B cell (primary cell): ENCODE measurements around the gene CSMD2. TPM values are rescaled to one million over a fixed set of nuclear protein-coding genes. Genes with fewer than 3 reads are reported as not detected.

Source experiments
- ATAC-seq: fragments of 200-7000 bp; cut with Tn5 transposase; one replicate; pipeline ENCODE4 v1.10.0; 2021; ENCODE audit warnings: low read depth, mild to moderate bottlenecking, moderate number of reproducible peaks, moderate library complexity
- CTCF ChIA-PET: fragments of 350-600 bp; sonication (Branson Sonifier 250); formaldehyde crosslinking; loops from one replicate; lab custom pipeline; 2021; ENCODE audit warnings: antibody characterized with exemption, inconsistent platforms; lab: Charles Lee
- POLR2A ChIA-PET: fragments of 350-600 bp; sonication (Branson Sonifier 250); formaldehyde crosslinking; loops from one replicate; lab custom pipeline; 2021; ENCODE audit warnings: antibody characterized with exemption; lab: Charles Lee
- DNase-seq: peaks from one replicate; pipeline ENCODE4 v3.0.0; 2013
- H2AFZ ChIP-seq: 2 replicates; pipeline ENCODE4 v1.6.1; 2012; ENCODE audit warnings: mild to moderate bottlenecking, low read depth, low read length; ENCODE audit not compliant: insufficient read depth, poor library complexity, severe bottlenecking
- H3K27ac ChIP-seq, 2 donors: 1 replicate in 1 of 2; 2 replicates in 1 of 2; pipeline ENCODE4 v1.5.1; 2012 to 2013; ENCODE audit warnings: low read length in 2 of 2, mild to moderate bottlenecking in 2 of 2, moderate library complexity in 1 of 2
- H3K27me3 ChIP-seq, 4 experiments: fragments of 200-600 bp in 1 of 4; sonication (generic) in 1 of 4; replicated peaks in 1 of 4; 1 replicate in 2 of 4; 2 replicates in 2 of 4; pipeline versions ENCODE4 v1.6.1 to v1.7.0; 2013 to 2016; ENCODE audit warnings: low read length in 3 of 4, mild to moderate bottlenecking in 2 of 4, mixed read lengths in 1 of 4, moderate library complexity in 1 of 4; ENCODE audit not compliant: insufficient read depth in 4 of 4, control insufficient read depth in 3 of 4; ENCODE audit errors: control extremely low read depth in 1 of 4
- H3K36me3 ChIP-seq, 2 experiments: replicated peaks in 1 of 2; 1 replicate in 1 of 2; 2 replicates in 1 of 2; pipeline versions ENCODE4 v1.6.1 to v1.7.1; 2013; ENCODE audit warnings: low read length in 1 of 2; ENCODE audit not compliant: insufficient read depth in 2 of 2, control insufficient read depth in 1 of 2; ENCODE audit errors: control extremely low read depth in 1 of 2, extremely low read depth in 1 of 2
- H3K4me1 ChIP-seq, 2 donors: fragments of 200-600 bp in 1 of 2; sonication (generic) in 1 of 2; 1 replicate in 1 of 2; 2 replicates in 1 of 2; pipeline versions ENCODE4 v1.5.1 to v1.6.1; 2013 to 2017; ENCODE audit warnings: low read length in 2 of 2; ENCODE audit not compliant: control insufficient read depth in 2 of 2, insufficient read depth in 2 of 2
- H3K4me2 ChIP-seq: replicated peaks from 2 replicates; pipeline ENCODE3; 2012; ENCODE audit warnings: mild to moderate bottlenecking, low read depth, low read length; ENCODE audit not compliant: poor library complexity, severe bottlenecking
- H3K4me3 ChIP-seq, 5 experiments: fragments of 200-600 bp in 1 of 5; sonication (generic) in 1 of 5; 1 replicate in 3 of 5; 2 replicates in 2 of 5; pipeline versions ENCODE4 v1.5.1 to v1.7.0; 2011 to 2016; ENCODE audit warnings: low read length in 4 of 5, mild to moderate bottlenecking in 4 of 5, low read depth in 2 of 5, control low read depth in 1 of 5, moderate library complexity in 1 of 5; ENCODE audit not compliant: insufficient read depth in 1 of 5; ENCODE audit errors: control extremely low read depth in 1 of 5, extremely low read depth in 1 of 5
- H3K79me2 ChIP-seq: fragments of 200-600 bp; sonication (generic); one replicate; pipeline ENCODE4 v1.6.0; 2016; ENCODE audit warnings: low read length; ENCODE audit not compliant: control insufficient read depth, insufficient read depth
- H3K9ac ChIP-seq: fragments of 200-600 bp; sonication (generic); 2 replicates; pipeline ENCODE4 v1.6.1; 2017; ENCODE audit warnings: mild to moderate bottlenecking, low read length, moderate library complexity
- H3K9me3 ChIP-seq, 3 donors: one replicate each; pipeline versions ENCODE4 v1.6.1 to v1.7.1; 2013; ENCODE audit warnings: low read length in 2 of 3; ENCODE audit not compliant: control insufficient read depth in 2 of 3, insufficient read depth in 1 of 3; ENCODE audit errors: control extremely low read depth in 1 of 3
- H4K20me1 ChIP-seq: 2 replicates; pipeline ENCODE4 v1.6.0; 2012; ENCODE audit warnings: mild to moderate bottlenecking, low read length; ENCODE audit not compliant: insufficient read depth, control insufficient read depth, poor library complexity, severe bottlenecking
- H3K27ac Mint-ChIP-seq: one replicate; pipeline ENCODE4 v1.8.0; 2021; ENCODE audit warnings: mixed read lengths
- H3K27me3 Mint-ChIP-seq: one replicate; pipeline ENCODE4 v1.8.0; 2021; ENCODE audit warnings: mixed read lengths
- H3K4me1 Mint-ChIP-seq: one replicate; pipeline ENCODE4 v1.8.0; 2021; ENCODE audit warnings: mixed read lengths
- H3K4me3 Mint-ChIP-seq: one replicate; pipeline ENCODE4 v1.8.0; 2021; ENCODE audit warnings: mixed read lengths
- H3K9me3 Mint-ChIP-seq: one replicate; pipeline ENCODE4 v1.8.0; 2022; ENCODE audit warnings: mixed read lengths; ENCODE audit not compliant: insufficient read depth
- EZH2 ChIP-seq: IDR thresholded peaks from 2 replicates; pipeline ENCODE4 v1.6.1; 2012; ENCODE audit warnings: borderline replicate concordance, low read depth, mild to moderate bottlenecking, moderate library complexity, low read length; ENCODE audit not compliant: insufficient read depth, poor library complexity, severe bottlenecking
- WGBS: methylation state at CpG from one replicate; pipeline ENCODE4 v1.1.5; 2013; ENCODE audit warnings: missing lambda C conversion rate; ENCODE audit not compliant: insufficient coverage; 5-methylcytosine and 5-hydroxymethylcytosine counted together
- intact Hi-C: fragments of 100-400 bp; cut with micrococcal nuclease; formaldehyde crosslinking; loops from one replicate; pipeline ENCODE4 v1.10.0; 2022
- polyA plus RNA-seq: library from polyadenylated mRNA; depleted of rRNA; stranded (reverse); fragments of >200 nt; gene quantifications from 2 replicates; pipeline ENCODE4 v1.2.3, GENCODE V29; 2012
- total RNA-seq, 2 donors: library from RNA; stranded (reverse); fragments of 120-200 nt in 1 of 2; gene quantifications; 1 replicate in 1 of 2; 2 replicates in 1 of 2; pipeline versions ENCODE4 v1.2.3 to v1.2.4, GENCODE V29; 2013 to 2022
- TF ChIP-seq, protein P1 (sequence below): fragments of 200-600 bp; IDR thresholded peaks from one replicate; pipeline ENCODE4 v1.8.0; 2022; ENCODE audit warnings: antibody characterized with exemption, mild to moderate bottlenecking

The CSMD2 gene
- total and polyA plus RNA-seq, 2 donors (not counting 1 experiment from before 2014, with no cell fraction given): not detected

DNA sequence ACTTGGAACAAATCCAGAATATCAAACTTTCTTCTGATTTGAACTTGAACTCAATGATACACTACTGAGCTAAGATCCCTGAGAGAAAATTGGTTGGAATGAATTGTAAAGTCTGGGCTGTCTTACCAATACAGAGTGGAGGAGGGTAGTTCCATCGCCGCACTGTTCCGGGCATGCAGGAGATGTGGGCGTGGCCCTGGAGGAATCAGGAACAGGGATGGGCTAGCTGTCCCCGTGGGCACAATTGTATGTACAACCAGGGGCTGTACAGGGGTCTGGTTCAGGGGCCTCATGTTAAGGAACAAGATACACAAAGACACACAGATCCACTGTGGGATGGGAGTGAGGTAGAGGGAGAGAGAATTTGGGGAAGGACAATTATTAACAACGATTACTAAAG is 548.2 kb downstream of the CSMD2 start:
- Histone ChIP-seq H3K36me3 (no peaks in the 10 kb centered on the region), H4K20me1 (no peaks in the 10 kb centered on the region), H3K9ac (no peak overlapping the region), H3K4me3 (no peak overlapping the region), H2AFZ (no peak overlapping the region), H3K79me2 (no peaks in the 10 kb centered on the region), H3K4me1 (no peaks in the 10 kb centered on the region), H3K4me2 (no peak overlapping the region), H3K27ac (no peak overlapping the region), H3K27me3 (peaks cover 0 to 6% (median 0%) of the 10 kb centered on the region in 4 experiments), H3K9me3 (no peaks in the 10 kb centered on the region)
- ATAC-seq (no peak), DNase-seq (no peak)
- Mint-ChIP-seq H3K4me3 (no peak overlapping the region), H3K27me3 (peaks cover 37% of the 10 kb centered on the region), H3K9me3 (no peaks in the 10 kb centered on the region), H3K4me1 (no peaks in the 10 kb centered on the region), H3K27ac (no peak overlapping the region)
- TF ChIP-seq, protein P1, sequence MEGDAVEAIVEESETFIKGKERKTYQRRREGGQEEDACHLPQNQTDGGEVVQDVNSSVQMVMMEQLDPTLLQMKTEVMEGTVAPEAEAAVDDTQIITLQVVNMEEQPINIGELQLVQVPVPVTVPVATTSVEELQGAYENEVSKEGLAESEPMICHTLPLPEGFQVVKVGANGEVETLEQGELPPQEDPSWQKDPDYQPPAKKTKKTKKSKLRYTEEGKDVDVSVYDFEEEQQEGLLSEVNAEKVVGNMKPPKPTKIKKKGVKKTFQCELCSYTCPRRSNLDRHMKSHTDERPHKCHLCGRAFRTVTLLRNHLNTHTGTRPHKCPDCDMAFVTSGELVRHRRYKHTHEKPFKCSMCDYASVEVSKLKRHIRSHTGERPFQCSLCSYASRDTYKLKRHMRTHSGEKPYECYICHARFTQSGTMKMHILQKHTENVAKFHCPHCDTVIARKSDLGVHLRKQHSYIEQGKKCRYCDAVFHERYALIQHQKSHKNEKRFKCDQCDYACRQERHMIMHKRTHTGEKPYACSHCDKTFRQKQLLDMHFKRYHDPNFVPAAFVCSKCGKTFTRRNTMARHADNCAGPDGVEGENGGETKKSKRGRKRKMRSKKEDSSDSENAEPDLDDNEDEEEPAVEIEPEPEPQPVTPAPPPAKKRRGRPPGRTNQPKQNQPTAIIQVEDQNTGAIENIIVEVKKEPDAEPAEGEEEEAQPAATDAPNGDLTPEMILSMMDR: no peak
- TF ChIP-seq EZH2: no peak
- ChIA-PET POLR2A (no interaction called here), CTCF (no interaction called here)
- 95% methylated on average over 4 of the region's 6 CpGs for WGBS
- intact Hi-C loops: no loop called here

DNA sequence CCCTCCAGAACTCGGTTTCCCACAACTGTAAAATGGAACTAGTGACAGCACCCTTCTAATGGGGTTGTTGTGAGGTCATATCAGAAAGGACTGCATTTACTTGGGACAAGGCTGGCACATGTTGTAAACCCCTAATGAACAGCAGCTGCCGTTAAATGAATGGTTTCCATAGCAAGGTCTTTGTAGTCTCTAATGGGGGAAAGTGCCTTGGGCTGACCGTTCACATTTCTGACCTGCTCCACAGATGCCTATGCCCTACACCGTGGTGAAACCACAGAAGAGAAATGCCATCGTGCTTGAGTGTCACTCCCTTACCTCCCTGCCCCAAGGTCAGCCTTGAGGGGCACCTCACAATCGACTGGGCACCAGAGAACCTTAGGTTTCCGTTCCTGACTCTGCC is 549.5 kb downstream of the CSMD2 start:
- WGBS: 5% methylated on average over 3 of the region's 7 CpGs
- H3K79me2 ChIP-seq: no peaks in the 10 kb centered on the region
- TF ChIP-seq, protein P1: no peak
- no peak for TF ChIP-seq EZH2
- H3K27ac ChIP-seq: no peak overlapping the region
- H3K4me2 ChIP-seq: no peak overlapping the region
- no peaks in the 10 kb centered on the region for H3K36me3 ChIP-seq
- H3K27me3 ChIP-seq: peaks cover 0 to 6% (median 0%) of the 10 kb centered on the region in 4 experiments
- ATAC-seq: no peak
- H3K4me3 Mint-ChIP-seq: no peak overlapping the region
- no peak overlapping the region for H3K9ac ChIP-seq
- H4K20me1 ChIP-seq: no peaks in the 10 kb centered on the region
- no peak overlapping the region for H3K27ac Mint-ChIP-seq
- no peak for DNase-seq
- H3K4me1 Mint-ChIP-seq: no peaks in the 10 kb centered on the region
- H3K9me3 Mint-ChIP-seq: no peaks in the 10 kb centered on the region
- H3K4me1 ChIP-seq: no peaks in the 10 kb centered on the region
- ChIA-PET CTCF (no interaction called here), POLR2A (no interaction called here)
- no peaks in the 10 kb centered on the region for H3K9me3 ChIP-seq
- H3K4me3 ChIP-seq: no peak overlapping the region
- intact Hi-C loops: no loop called here
- H3K27me3 Mint-ChIP-seq: peaks cover 33% of the 10 kb centered on the region
- no peak overlapping the region for H2AFZ ChIP-seq
